Stimulated activated naive CD8-positive, alpha-beta T cell treated with anti-CD3 and anti-CD28 coated beads, Interleukin-15, amount 100 ng/mL, for 72 hours (primary cell): Measurements from ENCODE around the gene CAMK2G.

Source experiments
- ATAC-seq: fragments of 150-1000 bp; cut with Tn5 transposase; 2 replicates; pipeline ENCODE4 v1.10.0; 2021; ENCODE audit warnings: mild to moderate bottlenecking, moderate library complexity
- DNase-seq, 2 donors: peaks; one replicate each; pipeline ENCODE4 v3.0.0; 2021 to 2022
- H3K27ac Mint-ChIP-seq, 2 donors: one replicate each; pipeline ENCODE4 v1.8.0; 2022; ENCODE audit warnings: mild to moderate bottlenecking in 2 of 2, mixed read lengths in 2 of 2, moderate library complexity in 2 of 2
- H3K27me3 Mint-ChIP-seq: one replicate; pipeline ENCODE4 v1.8.0; 2022; ENCODE audit warnings: mixed read lengths
- H3K4me1 Mint-ChIP-seq: one replicate; pipeline ENCODE4 v1.8.0; 2022; ENCODE audit warnings: mild to moderate bottlenecking, mixed read lengths
- H3K4me3 Mint-ChIP-seq, 2 donors: one replicate each; pipeline ENCODE4 v1.8.0; 2022; ENCODE audit warnings: mild to moderate bottlenecking in 2 of 2, mixed read lengths in 2 of 2, moderate library complexity in 1 of 2
- H3K9me3 Mint-ChIP-seq, 2 donors: one replicate each; pipeline ENCODE4 v1.8.0; 2022; ENCODE audit warnings: mixed read lengths in 2 of 2

CAMK2G gene

GRCh38 chr10:73876566-73876965 lies 2.2 kb upstream of the CAMK2G start:
- no peak overlapping the region for H3K4me3 Mint-ChIP-seq
- peaks cover 5% of the 10 kb centered on the region for H3K27me3 Mint-ChIP-seq
- no peak overlapping the region for H3K27ac Mint-ChIP-seq
- H3K4me1 Mint-ChIP-seq = peaks cover 53% of the 10 kb centered on the region
- no peak for DNase-seq
- no peak for ATAC-seq
- H3K9me3 Mint-ChIP-seq = no peaks in the 10 kb centered on the region

GRCh38 chr10:73876157-73876556 lies 1.8 kb upstream of the CAMK2G start:
- Mint-ChIP-seq H3K4me1 (peaks cover 57% of the 10 kb centered on the region), H3K27ac (no peak overlapping the region), H3K4me3 (peak overlapping the region in 1 of 2 donors; percentile 4), H3K27me3 (peaks cover 5% of the 10 kb centered on the region), H3K9me3 (no peaks in the 10 kb centered on the region)
- ATAC-seq (no peak), DNase-seq (no peak)

- no peaks in the 10 kb centered on the region for H3K27me3 Mint-ChIP-seq
- H3K27ac Mint-ChIP-seq = peak overlapping the region in 1 of 2 donors; percentile 86
- H3K9me3 Mint-ChIP-seq = no peaks in the 10 kb centered on the region
- peaks cover 67% of the 10 kb centered on the region for H3K4me1 Mint-ChIP-seq
- ATAC-seq = peak; percentile 64
- peak overlapping the region; percentile 83 to 91 for H3K4me3 Mint-ChIP-seq
- peak in 1 of 2 donors; percentile 60 for DNase-seq
Observed at GRCh38 chr10:73875139-73875475, 752 bp upstream of the CAMK2G start.

GRCh38 chr10:73873838-73874215 lies 528 bp downstream of the CAMK2G start:
- peak; percentile 1 for ATAC-seq
- no peak for DNase-seq
- H3K4me1 Mint-ChIP-seq = peaks cover 58% of the 10 kb centered on the region
- H3K27ac Mint-ChIP-seq = no peak overlapping the region
- H3K27me3 Mint-ChIP-seq = no peaks in the 10 kb centered on the region
- no peaks in the 10 kb centered on the region for H3K9me3 Mint-ChIP-seq
- peak overlapping the region; percentile 46 to 55 for H3K4me3 Mint-ChIP-seq

GRCh38 chr10:73873142-73873837 lies 1.1 kb downstream of the CAMK2G start:
- ATAC-seq (no peak), DNase-seq (no peak)
- H3K9me3 Mint-ChIP-seq = no peaks in the 10 kb centered on the region
- peaks cover 62% of the 10 kb centered on the region for H3K4me1 Mint-ChIP-seq
- H3K27ac Mint-ChIP-seq = peak overlapping the region; percentile 15 to 30
- H3K4me3 Mint-ChIP-seq = peak overlapping the region; percentile 73 to 81
- no peaks in the 10 kb centered on the region for H3K27me3 Mint-ChIP-seq

GRCh38 chr10:73872190-73872710 lies 2.1 kb downstream of the CAMK2G start:
- ATAC-seq (no peak), DNase-seq (no peak)
- Mint-ChIP-seq H3K4me1 (peaks cover 66% of the 10 kb centered on the region), H3K4me3 (peak overlapping the region; percentile 8 to 9), H3K9me3 (no peaks in the 10 kb centered on the region), H3K27ac (no peak overlapping the region), H3K27me3 (no peaks in the 10 kb centered on the region)

- H3K4me1 Mint-ChIP-seq = peaks cover 66% of the 10 kb centered on the region
- DNase-seq = no peak
Observed at GRCh38 chr10:73871295-73872189, 2.8 kb downstream of the CAMK2G start.

GRCh38 chr10:73868655-73869195 lies 5.6 kb downstream of the CAMK2G start:
- peaks cover 87% of the 10 kb centered on the region for H3K4me1 Mint-ChIP-seq
- H3K27ac Mint-ChIP-seq = peak overlapping the region; percentile 2 to 63
- no peak for DNase-seq
- H3K27me3 Mint-ChIP-seq = no peaks in the 10 kb centered on the region
- no peak for ATAC-seq
- H3K9me3 Mint-ChIP-seq = no peaks in the 10 kb centered on the region
- no peak overlapping the region for H3K4me3 Mint-ChIP-seq

More at GRCh38 chr10:73871295-73872189, 2.8 kb downstream of the CAMK2G start:
- Mint-ChIP-seq H3K4me3 (peak overlapping the region in 1 of 2 donors; percentile 9), H3K9me3 (no peaks in the 10 kb centered on the region), H3K27me3 (no peaks in the 10 kb centered on the region), H3K27ac (peak overlapping the region; percentile 53 to 86)
- ATAC-seq = no peak

GRCh38 chr10:73867871-73868631 lies 6.3 kb downstream of the CAMK2G start:
- Mint-ChIP-seq H3K27ac (peak overlapping the region in 1 of 2 donors; percentile 50), H3K4me3 (no peak overlapping the region), H3K9me3 (no peaks in the 10 kb centered on the region), H3K27me3 (no peaks in the 10 kb centered on the region), H3K4me1 (peaks cover 90% of the 10 kb centered on the region)
- DNase-seq (no peak), ATAC-seq (no peak)

- Mint-ChIP-seq H3K4me1 (peaks cover 88% of the 10 kb centered on the region), H3K27me3 (no peaks in the 10 kb centered on the region), H3K4me3 (no peak overlapping the region), H3K9me3 (no peaks in the 10 kb centered on the region), H3K27ac (peak overlapping the region in 1 of 2 donors; percentile 72)
- no peak for DNase-seq
- ATAC-seq = no peak
Observed at GRCh38 chr10:73867126-73867807, 7.1 kb downstream of the CAMK2G start.

- H3K27me3 Mint-ChIP-seq = no peaks in the 10 kb centered on the region
- no peaks in the 10 kb centered on the region for H3K9me3 Mint-ChIP-seq
- no peak for ATAC-seq
- H3K4me3 Mint-ChIP-seq = peak overlapping the region; percentile 27 to 85
- H3K4me1 Mint-ChIP-seq = peaks cover 85% of the 10 kb centered on the region
- H3K27ac Mint-ChIP-seq = peak overlapping the region in 1 of 2 donors; percentile 12
- DNase-seq = no peak
Observed at GRCh38 chr10:73866621-73867020, 7.7 kb downstream of the CAMK2G start.

GRCh38 chr10:73865459-73866442 lies 8.6 kb downstream of the CAMK2G start:
- DNase-seq = peak in 1 of 2 donors; percentile 54
- no peaks in the 10 kb centered on the region for H3K9me3 Mint-ChIP-seq
- peaks cover 84% of the 10 kb centered on the region for H3K4me1 Mint-ChIP-seq
- H3K27ac Mint-ChIP-seq = peak overlapping the region; percentile 57 to 98
- peak overlapping the region; percentile 85 to 87 for H3K4me3 Mint-ChIP-seq
- peak; percentile 86 for ATAC-seq
- no peaks in the 10 kb centered on the region for H3K27me3 Mint-ChIP-seq

GRCh38 chr10:73865107-73865458 lies 9.3 kb downstream of the CAMK2G start:
- H3K27me3 Mint-ChIP-seq = no peaks in the 10 kb centered on the region
- H3K4me3 Mint-ChIP-seq = peak overlapping the region; percentile 85 to 87
- H3K9me3 Mint-ChIP-seq = no peaks in the 10 kb centered on the region
- peak overlapping the region; percentile 57 to 98 for H3K27ac Mint-ChIP-seq
- no peak for ATAC-seq
- no peak for DNase-seq
- H3K4me1 Mint-ChIP-seq = peaks cover 84% of the 10 kb centered on the region

- ATAC-seq (no peak), DNase-seq (no peak)
- peaks cover 90% of the 10 kb centered on the region for H3K4me1 Mint-ChIP-seq
- no peaks in the 10 kb centered on the region for H3K9me3 Mint-ChIP-seq
- H3K4me3 Mint-ChIP-seq = peak overlapping the region; percentile 85 to 87
- H3K27me3 Mint-ChIP-seq = no peaks in the 10 kb centered on the region
- peak overlapping the region in 1 of 2 donors; percentile 81 for H3K27ac Mint-ChIP-seq
Observed at GRCh38 chr10:73864229-73864628, 10.1 kb downstream of the CAMK2G start.
